ENCODE data around the gene TMEM270. TPM values are rescaled to one million over a fixed set of nuclear protein-coding genes. Genes with fewer than 3 reads are reported as not detected.
A peak's percentile ranks its signal among the peaks of the same experiment; 100 is the strongest.

TMEM270 gene
- total RNA-seq, 1 donor from 2014 or later = not detected

DNA sequence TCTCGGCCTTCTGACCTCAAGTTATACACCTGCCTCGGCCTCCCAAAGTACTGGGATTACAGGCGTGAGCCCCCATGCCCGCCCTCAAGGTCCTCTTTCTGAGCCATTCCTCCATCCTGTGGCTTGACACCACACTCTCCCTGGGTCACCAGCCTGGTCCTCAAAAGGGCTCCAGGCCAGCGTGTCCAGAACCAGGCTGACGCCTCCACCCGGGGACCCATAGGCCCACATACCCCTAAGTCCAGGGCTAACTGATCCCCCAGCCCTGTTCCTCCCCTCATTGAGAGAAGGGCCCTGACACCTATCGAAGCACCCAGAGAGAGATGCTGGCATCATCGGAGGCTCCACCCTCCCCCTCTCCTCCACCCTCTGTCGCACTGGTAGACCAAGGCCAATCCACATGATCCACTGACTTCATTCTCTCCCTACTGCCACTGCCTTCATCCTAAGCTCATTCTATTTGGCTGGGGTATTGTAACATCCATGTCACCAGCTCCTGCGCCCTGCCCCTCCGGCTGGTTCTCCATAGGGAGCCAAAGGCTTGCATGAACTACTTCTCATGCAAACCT, 46.7 kb downstream of the TMEM270 start:
- no peak for DNase-seq

DNA sequence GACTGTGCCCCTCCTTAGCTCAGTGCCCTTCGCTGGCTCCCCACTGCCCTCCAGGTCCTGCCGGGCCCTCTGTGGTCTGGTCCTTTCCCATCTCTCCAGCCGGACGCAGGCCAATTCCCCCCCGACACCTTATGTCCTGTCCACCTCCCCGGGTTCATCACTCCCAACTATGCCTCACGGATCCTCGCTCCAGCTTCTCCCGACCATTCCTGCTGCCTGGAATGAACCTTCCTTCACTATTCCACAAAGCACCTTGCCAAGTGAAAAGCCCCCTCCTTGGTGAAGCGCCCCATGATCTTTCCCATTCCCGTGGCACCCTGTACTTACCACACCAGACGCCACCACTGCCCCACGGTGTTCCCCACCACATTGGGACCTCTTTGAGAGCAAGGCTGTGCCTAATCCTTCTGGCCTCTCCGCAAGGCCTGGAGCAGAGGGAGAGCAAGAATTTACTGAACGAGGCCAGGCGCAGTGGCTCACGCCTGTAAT, 47.2 kb downstream of the TMEM270 start:
- no peak for DNase-seq

DNA sequence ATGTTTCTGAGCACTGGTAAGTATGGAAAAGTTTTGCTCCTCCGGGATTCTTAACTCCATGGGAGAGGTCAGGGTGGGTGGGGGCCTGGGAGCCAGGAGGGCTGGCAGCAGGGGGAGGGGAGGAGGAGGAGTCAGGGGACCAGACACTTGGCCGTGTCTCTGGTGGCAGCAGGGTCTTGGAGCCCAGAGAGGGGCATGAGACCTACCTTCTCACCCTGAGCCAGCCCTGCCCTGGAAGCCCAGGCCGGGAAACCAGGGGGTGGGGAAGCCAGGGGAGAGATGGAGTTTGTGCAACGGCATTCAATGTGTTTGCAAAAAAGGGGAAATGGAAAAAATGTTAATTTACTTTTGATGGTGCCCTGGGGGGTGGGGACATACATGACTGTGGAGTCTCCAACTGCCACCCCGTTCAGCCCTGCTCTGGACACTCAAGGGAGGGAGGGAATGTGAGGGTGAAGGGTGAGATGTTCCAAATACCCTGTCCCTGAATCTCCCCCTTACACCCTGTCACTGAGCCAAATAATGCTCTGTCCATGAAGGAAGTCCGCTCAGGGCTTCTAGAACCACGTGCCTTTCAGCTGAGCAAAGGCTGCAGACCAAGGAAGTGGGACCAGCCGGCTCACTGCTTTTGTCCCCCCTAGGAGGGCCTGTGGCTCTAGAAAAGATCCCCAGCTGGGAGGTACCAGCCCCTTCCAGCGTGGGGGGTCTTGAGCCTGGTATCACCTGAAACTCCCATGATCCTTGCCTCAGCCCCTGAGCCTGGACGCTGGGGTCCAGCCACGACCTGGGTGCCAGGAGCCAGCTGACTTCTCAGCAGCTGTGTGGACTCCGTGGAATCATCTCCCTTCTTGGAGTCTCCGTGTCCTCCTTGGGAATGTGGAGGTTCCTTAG, 48.3 kb downstream of the TMEM270 start:
- peak; percentile 10 for DNase-seq

DNA sequence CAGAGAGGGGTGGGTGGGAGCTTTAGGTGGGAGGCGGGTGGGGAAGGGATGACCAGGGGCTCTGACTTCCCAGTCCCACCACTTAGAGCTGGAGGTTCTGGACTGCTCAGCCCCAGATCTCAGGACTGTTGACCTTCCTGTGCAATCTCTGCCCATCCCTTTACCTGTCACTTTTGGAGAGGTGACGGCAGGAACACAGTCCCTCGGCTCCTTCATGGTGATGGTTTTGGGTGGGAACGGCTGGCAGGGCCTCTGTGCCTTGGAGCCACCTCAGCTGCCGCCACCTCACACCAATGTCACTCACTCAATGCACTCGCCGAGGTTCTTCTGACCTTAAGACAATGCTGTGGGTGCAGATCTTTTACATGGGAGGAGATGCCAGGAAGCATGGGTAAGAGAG, 49.0 kb downstream of the TMEM270 start:
- DNase-seq = no peak

DNA sequence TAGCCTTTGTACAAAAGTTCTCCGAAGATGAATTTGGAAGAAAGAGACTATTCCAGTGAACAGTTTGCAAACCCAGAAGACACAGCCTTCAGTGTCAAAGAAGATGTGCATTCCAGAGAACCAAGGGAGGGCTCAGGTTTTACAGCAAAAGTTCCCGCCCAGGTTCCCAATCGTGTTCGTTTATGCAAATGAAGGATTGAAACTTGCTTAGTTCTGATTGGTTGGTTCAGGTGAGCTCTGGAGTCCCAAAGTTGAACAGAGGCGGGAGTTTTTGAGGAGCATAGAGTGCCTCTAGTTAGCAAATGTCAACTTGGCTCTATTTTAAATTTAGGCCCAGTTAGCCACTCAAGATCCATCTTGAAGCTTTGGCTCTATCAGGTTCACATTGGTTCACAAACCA, 51.3 kb downstream of the TMEM270 start:
- DNase-seq = no peak

Other genes with a start within 250 kb of the TMEM270 start
- 22.3 TPM for gene MLXIPL, start 236.6 kb upstream of the TMEM270 start, total RNA-seq
- 3.6 TPM for gene VPS37D, start 193.3 kb upstream of the TMEM270 start, total RNA-seq
- 3.4 TPM for gene DNAJC30, start 177.7 kb upstream of the TMEM270 start, total RNA-seq
- 28.0 TPM for gene BUD23, start 177.6 kb upstream of the TMEM270 start, total RNA-seq
- gene STX1A, start 141.5 kb upstream of the TMEM270 start, total RNA-seq = 8.5 TPM
- 8.0 TPM for gene ABHD11, start 122.4 kb upstream of the TMEM270 start, total RNA-seq
- 0.20 TPM for gene CLDN3, start 90.9 kb upstream of the TMEM270 start, total RNA-seq
- gene CLDN4, start 30.2 kb upstream of the TMEM270 start, total RNA-seq = 75.4 TPM
- 3.2 TPM for gene METTL27, start 18.6 kb upstream of the TMEM270 start, total RNA-seq
- 321 TPM for gene ELN, start 167.0 kb downstream of the TMEM270 start, total RNA-seq
- 6.4 TPM for gene LIMK1, start 222.6 kb downstream of the TMEM270 start, total RNA-seq

Data from skin of body (tissue), 2 donors.